ENCODE measurements around the gene NPNT. TPM values are rescaled to one million over a fixed set of nuclear protein-coding genes. Genes with fewer than 3 reads are reported as not detected.
A peak's percentile ranks its signal among the peaks of the same experiment; 100 is the strongest.

NPNT gene
- total RNA-seq, 1 experiment from 2014 or later, result 1.4 TPM

- Mint-ChIP-seq H3K36me3 (no peaks in the 10 kb centered on the region), H3K27me3 (ENCODE audit: low read depth) (no peaks in the 10 kb centered on the region), H3K9me3 (no peaks in the 10 kb centered on the region), H3K4me3 (no peak overlapping the region), H3K27ac (no peak overlapping the region), H3K4me1 (peaks cover 70% of the 10 kb centered on the region)
- TF ChIP-seq SMAD4 (CRISPR knock-in tag; IDR thresholded peaks at IDR 0.05), result no peak
- TF ChIP-seq TP53 (CRISPR knock-in tag; IDR thresholded peaks at IDR 0.05), result no peak
- no peak for TF ChIP-seq ESRRA (CRISPR knock-in tag; IDR thresholded peaks at IDR 0.05; ENCODE audit: borderline replicate concordance)
- TF ChIP-seq, protein P1, sequence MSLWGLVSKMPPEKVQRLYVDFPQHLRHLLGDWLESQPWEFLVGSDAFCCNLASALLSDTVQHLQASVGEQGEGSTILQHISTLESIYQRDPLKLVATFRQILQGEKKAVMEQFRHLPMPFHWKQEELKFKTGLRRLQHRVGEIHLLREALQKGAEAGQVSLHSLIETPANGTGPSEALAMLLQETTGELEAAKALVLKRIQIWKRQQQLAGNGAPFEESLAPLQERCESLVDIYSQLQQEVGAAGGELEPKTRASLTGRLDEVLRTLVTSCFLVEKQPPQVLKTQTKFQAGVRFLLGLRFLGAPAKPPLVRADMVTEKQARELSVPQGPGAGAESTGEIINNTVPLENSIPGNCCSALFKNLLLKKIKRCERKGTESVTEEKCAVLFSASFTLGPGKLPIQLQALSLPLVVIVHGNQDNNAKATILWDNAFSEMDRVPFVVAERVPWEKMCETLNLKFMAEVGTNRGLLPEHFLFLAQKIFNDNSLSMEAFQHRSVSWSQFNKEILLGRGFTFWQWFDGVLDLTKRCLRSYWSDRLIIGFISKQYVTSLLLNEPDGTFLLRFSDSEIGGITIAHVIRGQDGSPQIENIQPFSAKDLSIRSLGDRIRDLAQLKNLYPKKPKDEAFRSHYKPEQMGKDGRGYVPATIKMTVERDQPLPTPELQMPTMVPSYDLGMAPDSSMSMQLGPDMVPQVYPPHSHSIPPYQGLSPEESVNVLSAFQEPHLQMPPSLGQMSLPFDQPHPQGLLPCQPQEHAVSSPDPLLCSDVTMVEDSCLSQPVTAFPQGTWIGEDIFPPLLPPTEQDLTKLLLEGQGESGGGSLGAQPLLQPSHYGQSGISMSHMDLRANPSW (CRISPR knock-in tag; conservative IDR thresholded peaks at IDR 0.05; ENCODE audit: low read depth), result no peak
- no peak for TF ChIP-seq ZBTB43 (CRISPR knock-in tag; IDR thresholded peaks at IDR 0.05)
- TF ChIP-seq, protein P2, sequence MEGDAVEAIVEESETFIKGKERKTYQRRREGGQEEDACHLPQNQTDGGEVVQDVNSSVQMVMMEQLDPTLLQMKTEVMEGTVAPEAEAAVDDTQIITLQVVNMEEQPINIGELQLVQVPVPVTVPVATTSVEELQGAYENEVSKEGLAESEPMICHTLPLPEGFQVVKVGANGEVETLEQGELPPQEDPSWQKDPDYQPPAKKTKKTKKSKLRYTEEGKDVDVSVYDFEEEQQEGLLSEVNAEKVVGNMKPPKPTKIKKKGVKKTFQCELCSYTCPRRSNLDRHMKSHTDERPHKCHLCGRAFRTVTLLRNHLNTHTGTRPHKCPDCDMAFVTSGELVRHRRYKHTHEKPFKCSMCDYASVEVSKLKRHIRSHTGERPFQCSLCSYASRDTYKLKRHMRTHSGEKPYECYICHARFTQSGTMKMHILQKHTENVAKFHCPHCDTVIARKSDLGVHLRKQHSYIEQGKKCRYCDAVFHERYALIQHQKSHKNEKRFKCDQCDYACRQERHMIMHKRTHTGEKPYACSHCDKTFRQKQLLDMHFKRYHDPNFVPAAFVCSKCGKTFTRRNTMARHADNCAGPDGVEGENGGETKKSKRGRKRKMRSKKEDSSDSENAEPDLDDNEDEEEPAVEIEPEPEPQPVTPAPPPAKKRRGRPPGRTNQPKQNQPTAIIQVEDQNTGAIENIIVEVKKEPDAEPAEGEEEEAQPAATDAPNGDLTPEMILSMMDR (IDR thresholded peaks at IDR 0.05), result no peak
- CTCF ChIA-PET, result no interaction called here
- POLR2A ChIA-PET, result interaction anchor here (0.5 kb wide), 1 partner anchor 14 kb away, joined by 6 read pairs; no protein-coding TSS in a partner anchor
- ATAC-seq (no peak), DNase-seq (ENCODE audit: low spot score) (no peak)
Measured at GRCh38 chr4:105971036-105971435, 75.8 kb downstream of the NPNT start.

DNA sequence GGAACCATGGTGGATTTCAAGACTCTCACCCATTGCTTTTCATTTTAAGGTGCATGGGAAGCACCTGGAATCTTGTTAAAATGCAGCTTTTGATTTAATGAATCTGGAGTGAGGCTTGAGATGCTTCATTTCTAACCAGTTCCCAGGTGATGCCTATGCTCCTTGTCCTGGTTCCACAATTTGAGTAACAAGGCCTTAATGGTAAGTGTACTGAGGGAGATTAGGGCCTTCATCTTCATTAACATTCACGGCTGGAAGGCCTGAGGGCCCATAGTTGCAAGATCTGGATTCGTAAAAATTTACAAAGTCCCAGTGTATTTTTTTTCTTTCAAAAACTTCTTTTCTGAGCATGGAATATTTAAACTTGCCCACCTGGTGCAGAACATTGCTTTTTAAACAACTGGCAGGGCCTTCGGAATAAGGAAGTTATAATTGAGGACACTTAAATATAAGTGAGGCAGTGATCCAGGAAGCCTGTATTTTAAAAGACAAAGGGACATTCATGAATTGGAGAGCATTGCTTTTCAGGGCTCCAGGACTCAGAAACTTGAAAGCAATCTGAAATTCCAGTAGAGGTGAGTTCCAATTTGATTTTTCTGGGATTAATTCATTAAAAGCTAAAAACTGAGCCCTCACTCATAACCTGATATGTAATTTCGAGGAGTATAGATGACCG is 77.8 kb downstream of the NPNT start:
- no peak for DNase-seq (ENCODE audit: low spot score)
- ATAC-seq, result peak; percentile 89
- TF ChIP-seq ZSCAN18 (CRISPR knock-in tag; IDR thresholded peaks at IDR 0.05), result no peak
- no peak for TF ChIP-seq KAT7 (CRISPR knock-in tag; IDR thresholded peaks at IDR 0.05; ENCODE audit: borderline replicate concordance)
- TF ChIP-seq, protein P2 (IDR thresholded peaks at IDR 0.05), result no peak
- Mint-ChIP-seq H3K9me3 (peaks cover 4% of the 10 kb centered on the region), H3K4me1 (peaks cover 52% of the 10 kb centered on the region), H3K4me3 (peak overlapping the region; percentile 45), H3K27ac (peak overlapping the region; percentile 92), H3K36me3 (peaks cover 3% of the 10 kb centered on the region), H3K27me3 (ENCODE audit: low read depth) (no peaks in the 10 kb centered on the region)
- POLR2A ChIA-PET, result no interaction called here
- CTCF ChIA-PET, result no interaction called here

DNA sequence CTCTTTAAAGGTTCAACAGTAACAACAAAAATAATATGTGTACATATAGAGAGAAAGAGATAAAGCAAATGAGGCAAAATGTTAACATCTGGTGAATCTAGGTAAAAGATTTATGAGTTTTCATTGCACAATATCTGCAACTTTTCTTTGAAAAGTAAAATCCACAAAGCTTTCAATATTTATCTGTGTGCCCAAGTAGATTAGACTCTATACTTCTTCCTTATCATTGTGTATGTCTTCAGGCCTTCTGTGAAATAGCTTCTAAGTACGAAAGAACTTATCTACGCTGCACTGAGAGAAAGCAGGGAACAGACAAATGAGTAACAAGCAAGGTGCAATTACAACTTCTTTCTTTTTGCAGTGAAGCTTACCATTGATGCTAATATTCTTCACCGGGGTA is 81.6 kb downstream of the NPNT start:
- POLR2A ChIA-PET, result no interaction called here
- Mint-ChIP-seq H3K27me3 (ENCODE audit: low read depth) (no peaks in the 10 kb centered on the region), H3K36me3 (peaks cover 8% of the 10 kb centered on the region), H3K9me3 (peaks cover 10% of the 10 kb centered on the region), H3K4me3 (no peak overlapping the region), H3K27ac (no peak overlapping the region), H3K4me1 (peaks cover 28% of the 10 kb centered on the region)
- CTCF ChIA-PET, result no interaction called here
- DNase-seq (ENCODE audit: low spot score), result no peak
- TF ChIP-seq, protein P3, sequence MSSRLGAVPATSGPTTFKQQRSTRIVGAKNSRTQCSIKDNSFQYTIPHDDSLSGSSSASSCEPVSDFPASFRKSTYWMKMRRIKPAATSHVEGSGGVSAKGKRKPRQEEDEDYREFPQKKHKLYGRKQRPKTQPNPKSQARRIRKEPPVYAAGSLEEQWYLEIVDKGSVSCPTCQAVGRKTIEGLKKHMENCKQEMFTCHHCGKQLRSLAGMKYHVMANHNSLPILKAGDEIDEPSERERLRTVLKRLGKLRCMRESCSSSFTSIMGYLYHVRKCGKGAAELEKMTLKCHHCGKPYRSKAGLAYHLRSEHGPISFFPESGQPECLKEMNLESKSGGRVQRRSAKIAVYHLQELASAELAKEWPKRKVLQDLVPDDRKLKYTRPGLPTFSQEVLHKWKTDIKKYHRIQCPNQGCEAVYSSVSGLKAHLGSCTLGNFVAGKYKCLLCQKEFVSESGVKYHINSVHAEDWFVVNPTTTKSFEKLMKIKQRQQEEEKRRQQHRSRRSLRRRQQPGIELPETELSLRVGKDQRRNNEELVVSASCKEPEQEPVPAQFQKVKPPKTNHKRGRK (CRISPR knock-in tag; IDR thresholded peaks at IDR 0.05; ENCODE audit: borderline replicate concordance), result no peak
- TF ChIP-seq, protein P4, sequence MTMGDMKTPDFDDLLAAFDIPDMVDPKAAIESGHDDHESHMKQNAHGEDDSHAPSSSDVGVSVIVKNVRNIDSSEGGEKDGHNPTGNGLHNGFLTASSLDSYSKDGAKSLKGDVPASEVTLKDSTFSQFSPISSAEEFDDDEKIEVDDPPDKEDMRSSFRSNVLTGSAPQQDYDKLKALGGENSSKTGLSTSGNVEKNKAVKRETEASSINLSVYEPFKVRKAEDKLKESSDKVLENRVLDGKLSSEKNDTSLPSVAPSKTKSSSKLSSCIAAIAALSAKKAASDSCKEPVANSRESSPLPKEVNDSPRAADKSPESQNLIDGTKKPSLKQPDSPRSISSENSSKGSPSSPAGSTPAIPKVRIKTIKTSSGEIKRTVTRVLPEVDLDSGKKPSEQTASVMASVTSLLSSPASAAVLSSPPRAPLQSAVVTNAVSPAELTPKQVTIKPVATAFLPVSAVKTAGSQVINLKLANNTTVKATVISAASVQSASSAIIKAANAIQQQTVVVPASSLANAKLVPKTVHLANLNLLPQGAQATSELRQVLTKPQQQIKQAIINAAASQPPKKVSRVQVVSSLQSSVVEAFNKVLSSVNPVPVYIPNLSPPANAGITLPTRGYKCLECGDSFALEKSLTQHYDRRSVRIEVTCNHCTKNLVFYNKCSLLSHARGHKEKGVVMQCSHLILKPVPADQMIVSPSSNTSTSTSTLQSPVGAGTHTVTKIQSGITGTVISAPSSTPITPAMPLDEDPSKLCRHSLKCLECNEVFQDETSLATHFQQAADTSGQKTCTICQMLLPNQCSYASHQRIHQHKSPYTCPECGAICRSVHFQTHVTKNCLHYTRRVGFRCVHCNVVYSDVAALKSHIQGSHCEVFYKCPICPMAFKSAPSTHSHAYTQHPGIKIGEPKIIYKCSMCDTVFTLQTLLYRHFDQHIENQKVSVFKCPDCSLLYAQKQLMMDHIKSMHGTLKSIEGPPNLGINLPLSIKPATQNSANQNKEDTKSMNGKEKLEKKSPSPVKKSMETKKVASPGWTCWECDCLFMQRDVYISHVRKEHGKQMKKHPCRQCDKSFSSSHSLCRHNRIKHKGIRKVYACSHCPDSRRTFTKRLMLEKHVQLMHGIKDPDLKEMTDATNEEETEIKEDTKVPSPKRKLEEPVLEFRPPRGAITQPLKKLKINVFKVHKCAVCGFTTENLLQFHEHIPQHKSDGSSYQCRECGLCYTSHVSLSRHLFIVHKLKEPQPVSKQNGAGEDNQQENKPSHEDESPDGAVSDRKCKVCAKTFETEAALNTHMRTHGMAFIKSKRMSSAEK (CRISPR knock-in tag; IDR thresholded peaks at IDR 0.05; ENCODE audit: borderline replicate concordance), result no peak
- TF ChIP-seq, protein P5, sequence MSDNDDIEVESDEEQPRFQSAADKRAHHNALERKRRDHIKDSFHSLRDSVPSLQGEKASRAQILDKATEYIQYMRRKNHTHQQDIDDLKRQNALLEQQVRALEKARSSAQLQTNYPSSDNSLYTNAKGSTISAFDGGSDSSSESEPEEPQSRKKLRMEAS (CRISPR knock-in tag; IDR thresholded peaks at IDR 0.05), result no peak
- TF ChIP-seq CBFB (CRISPR knock-in tag; IDR thresholded peaks at IDR 0.05; ENCODE audit: low read depth) (no peak), HMGA2 (CRISPR knock-in tag; IDR thresholded peaks at IDR 0.05) (no peak), NR2C2 (CRISPR knock-in tag; IDR thresholded peaks at IDR 0.05) (no peak), KAT7 (CRISPR knock-in tag; IDR thresholded peaks at IDR 0.05; ENCODE audit: borderline replicate concordance) (no peak)
- ATAC-seq, result no peak
